GM18507 (cell line): ENCODE data around the gene FGD4.
A peak's percentile ranks its signal among the peaks of the same experiment; 100 is the strongest.
"Not testable (repeated sequence)": the region's sequence is repeated elsewhere in the genome, so short reads cannot be mapped to it uniquely, and the experiment has no call there.

Experiments
- DNase-seq: peaks from one replicate; pipeline ENCODE4 v3.0.0; 2011; ENCODE audit warnings: low read depth; ENCODE audit not compliant: insufficient read length; ENCODE audit errors: extremely low spot score
- FAIRE-seq: peaks from 2 replicates; lab custom pipeline; 2011; peaks lifted over from hg19 to GRCh38; lab: Jason Lieb, UNC

The FGD4 gene

DNA sequence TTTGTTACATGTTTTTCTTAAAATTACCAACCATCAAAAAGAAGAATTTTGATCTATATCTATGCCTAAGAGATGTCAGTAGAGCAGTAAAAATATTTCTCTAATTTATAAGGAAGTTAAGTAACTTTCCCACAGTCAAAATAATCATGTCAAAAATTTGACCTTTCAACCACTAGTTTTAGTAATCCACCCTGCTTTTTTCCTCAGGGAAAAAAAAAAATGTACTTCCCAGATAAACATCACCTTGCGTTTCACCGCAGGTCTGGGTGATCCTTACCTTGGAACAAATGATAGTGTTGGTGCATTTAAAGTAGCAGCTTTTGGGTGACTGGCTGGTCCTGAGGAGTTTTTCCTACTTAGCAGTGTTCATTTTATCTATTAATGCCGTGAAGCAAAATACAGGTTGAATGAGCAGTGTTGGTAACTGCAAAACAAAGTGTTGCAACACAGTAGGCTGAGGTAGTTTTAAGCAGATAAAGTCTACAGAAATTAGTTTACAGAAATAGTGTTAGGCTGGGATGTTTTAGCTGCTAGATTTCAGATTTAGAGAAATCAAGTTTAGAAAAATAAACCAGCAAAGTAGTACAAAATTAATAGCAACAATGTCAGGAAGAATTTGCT lies 142.5 kb downstream of the FGD4 start:
- DNase-seq (no peak), FAIRE-seq (no peak)

DNA sequence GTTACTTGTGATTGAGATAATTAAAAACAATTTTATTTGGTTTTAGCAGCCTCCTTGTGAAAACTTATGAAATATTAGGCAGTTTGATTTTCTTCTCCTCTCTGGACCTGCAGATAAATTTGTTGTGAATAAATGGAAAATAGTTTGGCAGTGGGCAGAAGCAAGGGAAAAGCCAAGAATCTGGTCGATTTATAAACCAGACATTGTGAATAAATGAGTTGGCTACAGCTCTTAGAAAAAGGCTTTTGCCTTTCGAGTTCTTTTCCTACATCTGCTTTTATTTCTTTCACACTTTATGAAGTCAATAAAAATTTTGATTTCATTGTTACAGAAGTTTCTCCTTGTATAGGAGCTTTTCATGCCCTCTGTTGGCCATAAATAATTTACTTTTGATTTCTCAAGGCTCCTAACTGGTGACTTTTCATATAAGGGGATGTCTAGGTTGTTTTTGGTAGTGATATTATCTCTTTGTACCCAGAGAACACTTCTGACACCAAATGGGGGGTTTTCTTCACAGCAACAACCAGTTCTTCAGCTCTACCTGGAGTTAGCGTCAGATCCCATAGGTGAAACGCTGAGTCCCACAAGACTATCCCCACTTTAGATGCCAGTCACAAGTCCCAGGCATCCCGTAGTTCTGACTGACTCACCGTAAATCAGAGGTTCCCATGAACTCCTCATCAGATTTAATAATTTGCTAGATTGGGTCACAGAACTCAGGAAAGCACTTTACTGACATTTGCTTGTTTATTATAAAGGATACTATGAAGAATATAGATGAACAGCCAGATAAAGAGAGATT lies 143.3 kb downstream of the FGD4 start:
- no peak for FAIRE-seq
- DNase-seq, result no peak

DNA sequence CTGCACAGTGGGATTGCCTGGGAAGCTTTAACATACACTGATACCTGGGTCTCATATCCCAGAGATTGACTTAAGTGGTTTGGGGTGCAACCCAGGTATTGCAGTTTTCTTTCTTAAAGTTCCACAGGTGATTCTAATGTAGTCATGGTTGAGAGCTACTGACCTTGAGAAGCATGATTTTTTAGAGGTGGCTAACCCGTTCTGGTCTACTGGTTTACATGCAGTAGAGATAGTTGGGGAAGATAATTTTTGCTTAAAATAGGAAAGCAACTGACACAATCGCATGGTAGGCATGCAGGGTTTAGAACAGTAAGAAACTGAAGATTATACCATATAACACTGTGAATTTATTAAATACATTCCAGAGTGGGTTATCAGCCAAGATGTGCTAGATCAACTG lies 145.5 kb downstream of the FGD4 start:
- DNase-seq (no peak), FAIRE-seq (no peak)

GRCh38 chr12:32545413-32545980 lies 146.1 kb downstream of the FGD4 start:
- no peak for FAIRE-seq
- no peak for DNase-seq

DNA sequence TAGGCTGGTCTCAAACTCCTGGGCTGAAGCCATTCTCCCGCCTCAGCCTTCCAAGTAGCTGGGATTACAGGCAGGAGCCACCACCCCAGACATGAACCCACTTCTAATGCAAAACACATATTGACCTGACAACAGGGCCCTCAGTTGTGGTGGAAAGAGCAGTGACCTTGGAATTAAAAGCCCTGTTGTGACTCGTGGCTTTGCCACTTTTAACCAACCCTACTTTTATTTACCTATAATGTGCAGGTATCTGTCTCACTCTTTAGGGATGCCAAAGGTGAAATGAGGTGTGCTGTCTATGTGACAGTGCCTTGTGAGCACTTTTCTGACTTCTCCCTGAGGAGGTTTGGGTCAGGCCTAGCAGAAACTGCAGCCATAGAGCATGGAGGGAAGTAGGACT lies 146.9 kb downstream of the FGD4 start:
- no peak for FAIRE-seq
- no peak for DNase-seq

DNA sequence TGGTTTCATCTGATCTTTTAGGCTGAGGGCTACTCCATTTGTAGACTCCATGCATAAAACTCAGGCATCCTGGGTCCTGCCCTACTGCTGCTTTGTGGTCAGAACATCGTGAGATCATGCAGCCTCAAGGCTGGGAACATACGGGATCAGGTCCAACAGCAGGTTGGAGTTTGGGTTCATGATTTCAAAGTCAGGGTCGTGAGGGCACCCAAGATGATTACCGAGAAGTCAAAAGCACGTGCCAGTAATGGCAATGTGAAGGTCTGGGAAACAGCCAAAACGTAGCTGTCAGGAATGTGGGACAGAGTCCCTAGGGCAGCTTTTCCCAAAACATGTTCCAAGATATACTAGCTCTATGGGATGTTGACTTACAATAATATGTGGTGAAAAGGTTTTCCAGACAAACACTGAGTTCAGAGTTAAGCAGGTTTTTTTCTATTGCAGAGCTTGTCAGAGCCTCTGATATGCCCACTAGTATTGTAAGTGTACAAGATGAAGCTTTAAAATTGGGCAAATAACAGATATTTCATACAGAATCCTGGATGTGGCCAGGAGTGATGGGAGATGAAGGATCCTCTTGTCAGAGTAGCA lies 149.4 kb downstream of the FGD4 start:
- no peak for FAIRE-seq
- no peak for DNase-seq

- DNase-seq, result no peak
These were observed 150.3 kb downstream of the FGD4 start for GRCh38 chr12:32549675-32550079.

GRCh38 chr12:32551058-32551457 lies 151.7 kb downstream of the FGD4 start:
- FAIRE-seq, result no peak
- no peak for DNase-seq

More at GRCh38 chr12:32549675-32550079, 150.3 kb downstream of the FGD4 start:
- FAIRE-seq, result no peak

GRCh38 chr12:32558903-32559302 lies 159.5 kb downstream of the FGD4 start:
- FAIRE-seq (peak; percentile 97), DNase-seq (peak; percentile 44)

- FAIRE-seq (no peak), DNase-seq (no peak)
These were observed 160.1 kb downstream of the FGD4 start for GRCh38 chr12:32559434-32559833.

DNA sequence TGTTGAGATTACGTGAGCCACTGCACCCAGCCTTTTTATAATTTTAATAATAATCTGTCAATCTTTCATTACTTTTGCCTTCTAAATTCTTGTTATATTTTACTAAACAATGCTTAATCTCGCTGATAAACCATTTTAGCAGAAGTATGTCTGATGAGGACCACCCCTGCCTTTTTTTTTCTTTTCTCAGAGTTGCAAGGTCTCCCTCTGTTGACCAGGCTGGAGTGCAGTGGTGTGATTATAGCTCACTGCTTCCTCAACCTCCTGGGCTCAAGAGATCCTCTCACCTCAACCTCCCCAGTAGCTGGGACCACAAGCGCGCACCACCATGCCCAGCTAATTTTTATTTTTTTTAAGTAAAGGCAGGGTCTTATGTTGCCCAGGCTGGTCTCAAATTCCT lies 161.2 kb downstream of the FGD4 start:
- no peak for DNase-seq
- FAIRE-seq, result no peak

GRCh38 chr12:32561931-32562341 lies 162.6 kb downstream of the FGD4 start:
- FAIRE-seq (no peak), DNase-seq (no peak)

- not testable (repeated sequence) for DNase-seq, FAIRE-seq
These were observed 163.1 kb downstream of the FGD4 start for GRCh38 chr12:32562413-32562812.

GRCh38 chr12:32566663-32567295 lies 167.4 kb downstream of the FGD4 start:
- FAIRE-seq, result no peak
- no peak for DNase-seq

- FAIRE-seq, result no peak
- DNase-seq, result no peak
These were observed 167.9 kb downstream of the FGD4 start for GRCh38 chr12:32567296-32567674.

DNA sequence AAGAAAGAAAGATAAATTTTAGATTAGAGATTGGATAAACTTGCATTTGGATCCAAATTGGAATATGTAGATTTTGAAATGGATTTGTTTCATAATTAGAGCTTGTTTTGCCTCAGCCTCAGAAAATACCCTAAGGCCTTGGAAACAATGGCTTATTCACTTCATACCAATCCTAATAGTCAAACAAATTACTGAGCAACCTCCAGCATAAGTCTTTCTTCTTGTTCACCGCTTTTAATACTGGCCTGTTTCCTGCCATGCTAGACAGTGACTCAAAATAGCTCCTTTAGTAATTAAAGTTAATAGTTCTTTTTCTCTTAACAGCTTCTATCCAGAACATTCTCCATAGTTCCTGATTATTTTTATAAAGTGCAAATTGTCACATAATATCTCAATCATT lies 168.9 kb downstream of the FGD4 start:
- DNase-seq (no peak), FAIRE-seq (no peak)

DNA sequence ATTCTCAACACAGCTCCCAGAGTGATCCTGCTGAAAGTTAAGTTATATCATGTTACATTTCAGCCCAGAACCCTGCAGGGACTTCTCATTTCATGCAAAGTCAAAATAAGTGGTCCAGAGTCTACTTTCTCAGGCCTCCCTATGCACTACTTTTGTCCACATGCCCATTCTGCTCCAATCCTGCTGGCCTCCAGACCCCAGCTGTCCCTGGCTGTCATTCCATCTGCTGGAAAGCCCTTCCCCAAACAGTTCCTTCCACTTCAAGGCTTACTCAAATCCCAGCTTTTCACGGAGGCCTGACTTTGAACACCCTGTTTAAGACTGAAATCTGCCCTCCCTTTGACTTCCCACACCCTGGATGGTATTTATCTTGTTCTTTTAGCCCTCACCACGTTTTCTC lies 169.9 kb downstream of the FGD4 start:
- DNase-seq (no peak), FAIRE-seq (no peak)

DNA sequence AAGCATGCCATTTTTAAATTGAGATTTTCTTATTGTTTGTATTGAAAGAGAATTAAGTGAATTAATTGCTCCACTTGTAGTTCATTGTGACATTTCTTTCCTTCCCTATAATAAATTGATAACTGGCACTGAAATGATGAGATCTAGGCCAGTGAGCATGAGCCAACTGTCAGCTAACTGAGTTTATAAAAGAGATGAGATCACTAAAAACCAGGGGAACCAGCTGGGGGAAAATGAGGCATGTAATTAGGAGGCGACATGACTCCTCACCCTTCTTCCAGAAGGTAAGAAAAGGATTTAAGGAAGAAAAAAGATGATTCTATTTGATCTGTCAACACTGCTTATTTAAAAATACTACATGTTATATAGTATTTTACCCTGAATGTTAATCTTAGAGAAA lies 175.2 kb downstream of the FGD4 start:
- FAIRE-seq, result no peak
- no peak for DNase-seq

GRCh38 chr12:32577328-32577727 lies 178.0 kb downstream of the FGD4 start:
- FAIRE-seq, result no peak
- DNase-seq, result no peak

- FAIRE-seq (no peak), DNase-seq (no peak)
These were observed 184.2 kb downstream of the FGD4 start for GRCh38 chr12:32583534-32583933.
